DND-41 (cell line): ENCODE results near the gene ARHGAP8.

Source experiments
- CTCF ChIP-seq: IDR thresholded peaks from 2 replicates; pipeline ENCODE4 v1.5.1; 2012; ENCODE audit warnings: borderline replicate concordance, low read length, moderate library complexity, mild to moderate bottlenecking; ENCODE audit not compliant: poor library complexity, severe bottlenecking; ENCODE audit errors: extremely low read depth
- EZH2 ChIP-seq: IDR thresholded peaks from 3 replicates; pipeline ENCODE4 v1.6.1; 2012; ENCODE audit warnings: borderline replicate concordance, low read depth, mild to moderate bottlenecking, moderate library complexity, low read length, inconsistent platforms; ENCODE audit not compliant: severe bottlenecking

DNA sequence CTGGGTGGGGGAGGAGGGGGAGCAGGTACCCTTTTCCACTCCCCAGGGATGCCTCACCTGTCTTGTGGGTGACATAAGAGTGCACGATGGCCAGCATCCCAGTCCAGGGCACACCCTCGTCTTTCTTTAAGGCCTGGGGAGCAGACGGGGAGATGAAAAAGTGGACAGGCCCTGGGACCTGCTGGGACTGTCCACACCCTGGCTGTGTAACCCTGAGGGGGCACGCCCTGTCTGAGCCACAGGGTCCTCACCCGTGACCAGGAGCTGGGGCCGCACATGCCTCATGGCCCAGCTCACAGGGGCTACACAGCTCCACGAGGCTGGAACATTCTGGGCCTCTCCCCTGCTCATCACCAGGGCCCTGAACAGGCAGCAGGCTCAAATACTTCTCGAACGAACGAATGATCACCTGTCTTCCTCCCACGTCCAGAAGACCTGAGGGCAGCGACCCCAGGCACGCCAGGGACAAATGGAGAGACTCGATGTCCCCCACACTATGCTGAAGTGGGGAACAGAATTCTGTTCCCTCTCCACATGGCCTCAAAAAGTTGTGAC lies 133.5 kb downstream of the ARHGAP8 start:
- no peak for TF ChIP-seq CTCF
- no peak for TF ChIP-seq EZH2
